Panc1 (cell line): ENCODE measurements around the gene NFATC2. TPM values are rescaled to one million over a fixed set of nuclear protein-coding genes. Genes with fewer than 3 reads are reported as not detected.
A peak's percentile ranks its signal among the peaks of the same experiment; 100 is the strongest.

Experiments used
- ATAC-seq: fragments of 200-7000 bp; cut with Tn5 transposase; 2 replicates; pipeline ENCODE4 v1.9.1; 2020; ENCODE audit warnings: mild to moderate bottlenecking, moderate library complexity
- BruUV-seq: library from RNA; stranded (reverse); fragments of 400-500 nt; replicated peaks from 2 replicates; lab custom pipeline; 2021; lab: Mats Ljungman, UMichigan
- CTCF ChIA-PET: fragments of 300-600 bp; sonication (Branson Sonifier 250); formaldehyde crosslinking; loops from one replicate; lab custom pipeline; 2022; ENCODE audit warnings: antibody characterized with exemption; lab: Charles Lee
- POLR2A ChIA-PET: fragments of 300-600 bp; sonication (Branson Sonifier 250); formaldehyde crosslinking; loops from one replicate; lab custom pipeline; 2022; ENCODE audit warnings: antibody characterized with exemption; lab: Charles Lee
- DNase-seq: peaks from one replicate; pipeline ENCODE4 v3.0.0-alpha.2; 2010; ENCODE audit warnings: low read depth, low spot score
- H3K27ac ChIP-seq: 2 replicates; pipeline ENCODE4 v1.5.1; 2011; ENCODE audit warnings: mild to moderate bottlenecking, low read length, inconsistent platforms
- H3K27me3 ChIP-seq: fragments of 200-500 bp; sonication (Bioruptor generic); 2 replicates; pipeline ENCODE4 v1.6.0; 2014; ENCODE audit warnings: low read length, inconsistent platforms; ENCODE audit not compliant: control insufficient read depth, insufficient read depth
- H3K36me3 ChIP-seq: fragments of 200-500 bp; sonication (Bioruptor generic); 2 replicates; pipeline ENCODE4 v1.5.1; 2014; ENCODE audit warnings: inconsistent platforms, mild to moderate bottlenecking, low read length, moderate library complexity; ENCODE audit not compliant: control insufficient read depth, insufficient read depth
- H3K4me1 ChIP-seq: 2 replicates; pipeline ENCODE4 v1.5.1; 2011; ENCODE audit warnings: inconsistent platforms, mild to moderate bottlenecking, low read length, moderate library complexity; ENCODE audit not compliant: control insufficient read depth, insufficient read depth
- H3K4me3 ChIP-seq, 2 experiments: 2 replicates each; pipeline ENCODE4 v1.5.1; 2011 to 2012; ENCODE audit warnings: low read depth in 2 of 2, low read length in 2 of 2, mild to moderate bottlenecking in 2 of 2, inconsistent platforms in 1 of 2, moderate library complexity in 1 of 2
- H3K9me3 ChIP-seq: fragments of 200-500 bp; sonication (Bioruptor generic); 2 replicates; pipeline ENCODE4 v1.5.1; 2014; ENCODE audit warnings: low read depth, mild to moderate bottlenecking, inconsistent platforms, low read length, moderate library complexity; ENCODE audit not compliant: control insufficient read depth, insufficient read depth
- POLR2AphosphoS5 ChIP-seq: IDR thresholded peaks from 2 replicates; pipeline ENCODE4 v1.6.1; 2012; ENCODE audit warnings: mild to moderate bottlenecking, low read depth, low read length, moderate library complexity
- SIN3A ChIP-seq: IDR thresholded peaks from 2 replicates; pipeline ENCODE4 v1.6.1; 2012; ENCODE audit warnings: low read depth, mild to moderate bottlenecking, low read length, moderate library complexity, borderline replicate concordance; ENCODE audit not compliant: insufficient read depth
- TCF7L2 ChIP-seq: IDR thresholded peaks from 2 replicates; pipeline ENCODE4 v1.6.1; 2011; ENCODE audit warnings: mild to moderate bottlenecking, low read depth, low read length, inconsistent platforms
- in situ Hi-C: cut with HindIII; loops from 2 replicates; pipeline ENCODE4 v1.10.0; 2016; ENCODE audit warnings: low sequenced_read_pairs, low pct_unique_long_range_greater_than_20kb
- intact Hi-C: fragments of 100-400 bp; cut with micrococcal nuclease; formaldehyde crosslinking; loops from one replicate; pipeline ENCODE4 v1.10.0; 2022; ENCODE audit not compliant: unreplicated experiment
- total RNA-seq: library from RNA; stranded (reverse); gene quantifications from one replicate; pipeline ENCODE4 v1.2.1, GENCODE V29; 2021; ENCODE audit not compliant: unreplicated experiment
- TF ChIP-seq, protein P1 (sequence below): fragments of 450-650 bp; IDR thresholded peaks from 2 replicates; pipeline ENCODE4 v1.5.1; 2017; ENCODE audit warnings: mild to moderate bottlenecking
- TF ChIP-seq, protein P2 (sequence below), 2 experiments: IDR thresholded peaks; 2 replicates each; pipeline ENCODE4 v1.6.1; 2011 to 2012; ENCODE audit warnings: low read depth in 2 of 2, control low read depth in 1 of 2, low read length in 1 of 2, mild to moderate bottlenecking in 1 of 2, moderate library complexity in 1 of 2; ENCODE audit not compliant: insufficient read depth in 1 of 2

The NFATC2 gene
- total RNA-seq, 1 experiment from 2014 or later, result 10.6 TPM

DNA sequence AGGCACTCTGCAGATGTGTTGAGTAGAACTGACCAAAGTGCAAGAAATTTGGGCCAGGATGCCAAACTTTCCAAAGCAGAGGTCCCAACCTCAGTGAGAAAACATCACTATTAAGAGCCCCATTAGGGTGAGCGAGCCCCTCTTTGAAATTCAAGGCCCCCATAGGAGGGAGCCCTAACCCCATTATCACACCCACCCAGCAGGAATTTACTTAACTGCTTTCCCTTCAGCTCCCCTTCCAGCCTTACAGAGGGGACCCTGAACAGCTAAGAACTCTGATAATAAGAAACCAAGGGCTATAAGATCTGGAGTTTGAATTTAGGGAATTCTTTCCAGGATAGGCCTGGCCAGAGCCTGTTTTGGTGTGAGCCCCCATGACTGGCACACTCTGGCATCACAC, 130.6 kb downstream of the NFATC2 start:
- intact Hi-C loops, result no loop called here
- H3K36me3 ChIP-seq, result no peaks in the 10 kb centered on the region
- TF ChIP-seq POLR2AphosphoS5 (no peak), TCF7L2 (no peak), SIN3A (no peak)
- TF ChIP-seq, protein P1, sequence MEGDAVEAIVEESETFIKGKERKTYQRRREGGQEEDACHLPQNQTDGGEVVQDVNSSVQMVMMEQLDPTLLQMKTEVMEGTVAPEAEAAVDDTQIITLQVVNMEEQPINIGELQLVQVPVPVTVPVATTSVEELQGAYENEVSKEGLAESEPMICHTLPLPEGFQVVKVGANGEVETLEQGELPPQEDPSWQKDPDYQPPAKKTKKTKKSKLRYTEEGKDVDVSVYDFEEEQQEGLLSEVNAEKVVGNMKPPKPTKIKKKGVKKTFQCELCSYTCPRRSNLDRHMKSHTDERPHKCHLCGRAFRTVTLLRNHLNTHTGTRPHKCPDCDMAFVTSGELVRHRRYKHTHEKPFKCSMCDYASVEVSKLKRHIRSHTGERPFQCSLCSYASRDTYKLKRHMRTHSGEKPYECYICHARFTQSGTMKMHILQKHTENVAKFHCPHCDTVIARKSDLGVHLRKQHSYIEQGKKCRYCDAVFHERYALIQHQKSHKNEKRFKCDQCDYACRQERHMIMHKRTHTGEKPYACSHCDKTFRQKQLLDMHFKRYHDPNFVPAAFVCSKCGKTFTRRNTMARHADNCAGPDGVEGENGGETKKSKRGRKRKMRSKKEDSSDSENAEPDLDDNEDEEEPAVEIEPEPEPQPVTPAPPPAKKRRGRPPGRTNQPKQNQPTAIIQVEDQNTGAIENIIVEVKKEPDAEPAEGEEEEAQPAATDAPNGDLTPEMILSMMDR, result no peak
- TF ChIP-seq, protein P2, sequence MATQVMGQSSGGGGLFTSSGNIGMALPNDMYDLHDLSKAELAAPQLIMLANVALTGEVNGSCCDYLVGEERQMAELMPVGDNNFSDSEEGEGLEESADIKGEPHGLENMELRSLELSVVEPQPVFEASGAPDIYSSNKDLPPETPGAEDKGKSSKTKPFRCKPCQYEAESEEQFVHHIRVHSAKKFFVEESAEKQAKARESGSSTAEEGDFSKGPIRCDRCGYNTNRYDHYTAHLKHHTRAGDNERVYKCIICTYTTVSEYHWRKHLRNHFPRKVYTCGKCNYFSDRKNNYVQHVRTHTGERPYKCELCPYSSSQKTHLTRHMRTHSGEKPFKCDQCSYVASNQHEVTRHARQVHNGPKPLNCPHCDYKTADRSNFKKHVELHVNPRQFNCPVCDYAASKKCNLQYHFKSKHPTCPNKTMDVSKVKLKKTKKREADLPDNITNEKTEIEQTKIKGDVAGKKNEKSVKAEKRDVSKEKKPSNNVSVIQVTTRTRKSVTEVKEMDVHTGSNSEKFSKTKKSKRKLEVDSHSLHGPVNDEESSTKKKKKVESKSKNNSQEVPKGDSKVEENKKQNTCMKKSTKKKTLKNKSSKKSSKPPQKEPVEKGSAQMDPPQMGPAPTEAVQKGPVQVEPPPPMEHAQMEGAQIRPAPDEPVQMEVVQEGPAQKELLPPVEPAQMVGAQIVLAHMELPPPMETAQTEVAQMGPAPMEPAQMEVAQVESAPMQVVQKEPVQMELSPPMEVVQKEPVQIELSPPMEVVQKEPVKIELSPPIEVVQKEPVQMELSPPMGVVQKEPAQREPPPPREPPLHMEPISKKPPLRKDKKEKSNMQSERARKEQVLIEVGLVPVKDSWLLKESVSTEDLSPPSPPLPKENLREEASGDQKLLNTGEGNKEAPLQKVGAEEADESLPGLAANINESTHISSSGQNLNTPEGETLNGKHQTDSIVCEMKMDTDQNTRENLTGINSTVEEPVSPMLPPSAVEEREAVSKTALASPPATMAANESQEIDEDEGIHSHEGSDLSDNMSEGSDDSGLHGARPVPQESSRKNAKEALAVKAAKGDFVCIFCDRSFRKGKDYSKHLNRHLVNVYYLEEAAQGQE (IDR thresholded peaks at IDR 0.05; ENCODE audit: insufficient read depth in 1 of 2, low read depth in 2 of 2, low read length in 1 of 2), result no peak
- ChIA-PET POLR2A (no interaction called here), CTCF (interaction anchor here (1.0 kb wide), 1 partner anchor 185 kb away, joined by 4 read pairs; no protein-coding TSS in a partner anchor)
- no TSS peak for BruUV-seq
- ATAC-seq (peak; percentile 39), DNase-seq (no peak)
- H3K4me1 ChIP-seq, result peaks cover 14% of the 10 kb centered on the region
- H3K4me3 ChIP-seq, result no peak overlapping the region
- in situ Hi-C loops, result no loop called here
- no peaks in the 10 kb centered on the region for H3K27me3 ChIP-seq
- no peaks in the 10 kb centered on the region for H3K9me3 ChIP-seq
- H3K27ac ChIP-seq, result peak overlapping the region; percentile 60

DNA sequence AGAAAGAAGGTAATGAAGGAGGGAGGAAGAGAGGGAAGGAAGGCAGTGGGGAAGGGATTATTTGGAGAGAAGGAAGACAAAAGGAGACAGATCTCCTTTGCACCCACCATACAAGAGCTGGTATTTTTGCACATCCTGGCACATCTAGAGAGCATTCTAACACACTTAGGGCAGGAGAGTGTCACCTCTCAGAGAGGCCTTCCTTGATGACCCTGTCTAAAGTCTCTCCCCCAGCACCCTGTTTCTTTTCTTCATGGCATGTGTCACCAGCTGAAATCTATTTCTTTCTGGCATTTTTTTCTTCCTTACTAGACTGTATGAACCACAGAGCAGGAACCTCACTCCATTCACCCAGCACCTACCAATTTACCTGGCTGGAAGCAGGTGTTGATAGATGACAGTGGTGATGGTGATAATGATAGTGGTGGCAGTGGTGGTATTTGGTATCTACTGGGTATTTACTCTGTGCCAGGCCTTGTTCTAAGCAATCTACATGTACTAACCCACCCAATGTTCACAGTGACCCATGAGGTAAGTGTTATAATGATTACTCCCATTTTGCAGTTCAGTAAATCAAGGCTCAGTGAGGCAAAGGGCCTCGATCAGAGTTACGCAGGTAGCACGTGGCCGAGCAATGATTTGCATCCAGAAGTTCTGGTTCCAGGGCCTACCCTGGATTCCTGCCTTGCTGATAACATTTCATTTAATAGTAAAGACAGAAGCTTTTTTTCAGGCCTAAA, 131.8 kb downstream of the NFATC2 start:
- Histone ChIP-seq H3K36me3 (no peaks in the 10 kb centered on the region), H3K27me3 (no peaks in the 10 kb centered on the region), H3K4me1 (peaks cover 14% of the 10 kb centered on the region), H3K4me3 (no peak overlapping the region), H3K27ac (no peak overlapping the region), H3K9me3 (no peaks in the 10 kb centered on the region)
- POLR2A ChIA-PET, result no interaction called here
- CTCF ChIA-PET, result no interaction called here
- in situ Hi-C loops (no loop called here), intact Hi-C loops (no loop called here)
- DNase-seq (no peak), ATAC-seq (no peak)
- no TSS peak for BruUV-seq
- TF ChIP-seq, protein P2 (IDR thresholded peaks at IDR 0.05; ENCODE audit: insufficient read depth in 1 of 2, low read depth in 2 of 2, low read length in 1 of 2), result no peak
- TF ChIP-seq POLR2AphosphoS5, result no peak
- TF ChIP-seq, protein P1, result no peak
- no peak for TF ChIP-seq TCF7L2
- no peak for TF ChIP-seq SIN3A
